Bronchial epithelial cell (primary cell): Measurements from ENCODE around the gene DLGAP1. TPM values are rescaled to one million over a fixed set of nuclear protein-coding genes. Genes with fewer than 3 reads are reported as not detected.
A peak's percentile ranks its signal among the peaks of the same experiment; 100 is the strongest.
"Not testable (repeated sequence)": the region's sequence is repeated elsewhere in the genome, so short reads cannot be mapped to it uniquely, and the experiment has no call there.

Source experiments
- DNase-seq: peaks from one replicate; pipeline ENCODE4 v3.0.0-alpha.2; 2010; ENCODE audit warnings: low read depth
- FAIRE-seq: peaks from 2 replicates; lab custom pipeline; 2011; peaks lifted over from hg19 to GRCh38; lab: Jason Lieb, UNC
- H3K27me3 ChIP-seq: 2 replicates; pipeline ENCODE4 v1.5.1; 2011; ENCODE audit warnings: low read length; ENCODE audit not compliant: control insufficient read depth, insufficient read depth
- H3K36me3 ChIP-seq: 2 replicates; pipeline ENCODE4 v1.5.1; 2011; ENCODE audit warnings: low read length; ENCODE audit not compliant: control insufficient read depth, insufficient read depth
- H3K4me3 ChIP-seq: 2 replicates; pipeline ENCODE4 v1.5.1; 2011; ENCODE audit warnings: mild to moderate bottlenecking, low read depth, low read length, control low read depth
- total RNA-seq: library from RNA; depleted of rRNA; stranded (reverse); fragments of >200 nt; gene quantifications from 2 replicates; pipeline ENCODE4 v1.2.1, GENCODE V29; 2014
- TF ChIP-seq, protein P1 (sequence below): IDR thresholded peaks from 2 replicates; pipeline ENCODE4 v1.5.1; 2011; ENCODE audit warnings: mild to moderate bottlenecking, moderate library complexity, low read length, control low read depth, inconsistent platforms; ENCODE audit not compliant: insufficient read depth, severe bottlenecking

The DLGAP1 gene
- total RNA-seq, 1 donor from 2014 or later: not detected

DNA sequence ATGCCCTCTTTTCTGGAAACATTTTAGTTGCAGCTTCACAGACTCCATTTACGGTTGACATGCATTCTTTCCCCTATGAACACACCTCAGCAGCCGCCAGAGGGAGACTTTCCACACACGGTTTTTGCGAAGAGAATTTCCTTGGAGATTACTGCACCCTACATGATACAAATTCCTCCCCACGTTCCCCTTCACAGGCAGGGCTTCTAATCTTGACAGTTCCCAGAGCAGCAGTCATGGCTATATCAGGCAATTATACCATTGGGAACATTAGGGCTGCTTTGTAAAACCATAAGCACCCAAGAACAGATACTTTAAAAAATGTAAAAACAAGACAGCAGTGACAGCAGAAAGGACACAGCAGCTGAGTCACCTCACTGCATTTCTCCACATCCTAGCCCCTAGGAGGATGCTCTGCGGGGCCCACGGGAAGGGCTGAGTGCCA, 751.4 kb downstream of the DLGAP1 start:
- DNase-seq (peak; percentile 54), FAIRE-seq (no peak)
- Histone ChIP-seq H3K4me3 (no peak overlapping the region), H3K36me3 (no peaks in the 10 kb centered on the region), H3K27me3 (peaks cover 1% of the 10 kb centered on the region)
- TF ChIP-seq, protein P1, sequence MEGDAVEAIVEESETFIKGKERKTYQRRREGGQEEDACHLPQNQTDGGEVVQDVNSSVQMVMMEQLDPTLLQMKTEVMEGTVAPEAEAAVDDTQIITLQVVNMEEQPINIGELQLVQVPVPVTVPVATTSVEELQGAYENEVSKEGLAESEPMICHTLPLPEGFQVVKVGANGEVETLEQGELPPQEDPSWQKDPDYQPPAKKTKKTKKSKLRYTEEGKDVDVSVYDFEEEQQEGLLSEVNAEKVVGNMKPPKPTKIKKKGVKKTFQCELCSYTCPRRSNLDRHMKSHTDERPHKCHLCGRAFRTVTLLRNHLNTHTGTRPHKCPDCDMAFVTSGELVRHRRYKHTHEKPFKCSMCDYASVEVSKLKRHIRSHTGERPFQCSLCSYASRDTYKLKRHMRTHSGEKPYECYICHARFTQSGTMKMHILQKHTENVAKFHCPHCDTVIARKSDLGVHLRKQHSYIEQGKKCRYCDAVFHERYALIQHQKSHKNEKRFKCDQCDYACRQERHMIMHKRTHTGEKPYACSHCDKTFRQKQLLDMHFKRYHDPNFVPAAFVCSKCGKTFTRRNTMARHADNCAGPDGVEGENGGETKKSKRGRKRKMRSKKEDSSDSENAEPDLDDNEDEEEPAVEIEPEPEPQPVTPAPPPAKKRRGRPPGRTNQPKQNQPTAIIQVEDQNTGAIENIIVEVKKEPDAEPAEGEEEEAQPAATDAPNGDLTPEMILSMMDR: peak; percentile 67

DNA sequence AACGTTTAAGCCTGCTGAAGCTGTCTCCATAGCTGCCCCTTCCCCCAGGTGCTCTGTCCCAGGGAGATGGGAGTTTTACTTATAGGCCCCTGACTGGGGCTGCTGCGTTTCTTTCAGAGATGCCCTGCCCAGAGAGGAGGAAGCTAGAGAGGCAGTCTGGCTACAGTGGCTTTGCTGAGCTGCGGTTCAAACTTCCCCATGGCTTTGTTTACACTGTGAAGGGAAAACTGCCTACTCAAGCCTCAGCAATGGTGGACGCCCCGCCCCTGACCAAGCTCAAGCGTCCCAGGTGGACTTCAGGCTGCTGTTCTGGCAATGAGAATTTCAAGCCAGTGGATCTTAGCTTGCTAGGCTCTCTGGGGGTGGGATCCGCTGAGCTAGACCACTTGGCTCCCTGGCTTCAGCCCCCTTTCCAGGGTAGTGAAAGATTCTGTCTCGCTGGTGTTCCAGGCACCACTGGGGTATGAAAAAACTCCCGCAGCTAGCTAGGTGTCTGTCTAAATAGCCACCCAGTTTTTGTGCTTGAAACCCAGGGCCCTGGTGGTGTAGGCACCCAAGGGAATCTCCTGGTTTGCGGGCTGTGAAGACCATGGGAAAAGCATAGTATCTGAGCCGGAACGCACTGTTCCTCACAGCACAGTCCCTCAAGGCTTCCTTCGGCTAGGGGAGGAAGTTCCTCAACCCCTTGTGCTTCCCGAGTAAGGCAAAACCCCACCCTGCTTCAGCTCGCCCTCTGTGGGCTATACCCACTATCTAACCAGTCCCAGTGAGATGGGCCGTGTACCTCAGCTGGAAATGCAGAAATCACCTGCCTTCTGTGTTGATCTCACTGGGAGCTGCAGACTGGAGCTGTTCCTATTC, 755.2 kb downstream of the DLGAP1 start:
- peak; percentile 29 for DNase-seq
- not testable (repeated sequence) for H3K4me3 ChIP-seq, H3K36me3 ChIP-seq, H3K27me3 ChIP-seq, FAIRE-seq

DNA sequence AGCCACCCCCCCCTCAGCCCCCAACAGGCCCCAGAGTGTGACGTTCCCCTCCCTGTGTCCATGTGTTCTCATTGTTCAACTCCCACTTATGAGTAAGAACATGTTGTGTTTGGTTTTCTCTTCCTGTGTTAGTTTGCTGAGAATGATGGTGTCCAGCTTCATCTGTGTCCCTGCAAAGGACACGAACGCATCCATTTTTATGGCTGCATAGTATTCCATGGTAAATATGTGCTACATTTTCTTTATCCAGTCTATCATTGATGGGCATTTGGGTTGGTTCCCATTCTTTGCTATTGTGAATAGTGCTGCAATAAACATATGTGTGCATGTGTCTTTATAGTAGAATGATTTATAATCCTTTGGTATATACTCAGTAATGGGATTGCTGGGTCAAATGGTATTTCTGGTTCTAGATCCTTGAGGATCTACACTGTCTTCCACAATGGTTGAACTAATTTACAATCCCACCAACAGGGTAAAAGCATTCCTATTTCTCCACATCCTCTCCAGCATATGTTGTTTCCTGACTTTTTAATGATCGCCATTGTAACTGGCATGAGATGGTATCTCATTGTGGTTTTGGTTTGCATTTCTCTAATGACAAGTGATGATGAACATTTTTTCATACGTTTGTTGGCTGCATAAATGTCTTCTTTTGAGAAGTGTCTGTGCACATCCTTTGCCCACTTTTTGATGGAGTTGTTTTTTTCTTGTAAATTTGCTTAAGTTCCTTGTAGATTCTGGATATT, 760.9 kb downstream of the DLGAP1 start:
- not testable (repeated sequence) for FAIRE-seq, DNase-seq, H3K4me3 ChIP-seq, H3K36me3 ChIP-seq, H3K27me3 ChIP-seq

DNA sequence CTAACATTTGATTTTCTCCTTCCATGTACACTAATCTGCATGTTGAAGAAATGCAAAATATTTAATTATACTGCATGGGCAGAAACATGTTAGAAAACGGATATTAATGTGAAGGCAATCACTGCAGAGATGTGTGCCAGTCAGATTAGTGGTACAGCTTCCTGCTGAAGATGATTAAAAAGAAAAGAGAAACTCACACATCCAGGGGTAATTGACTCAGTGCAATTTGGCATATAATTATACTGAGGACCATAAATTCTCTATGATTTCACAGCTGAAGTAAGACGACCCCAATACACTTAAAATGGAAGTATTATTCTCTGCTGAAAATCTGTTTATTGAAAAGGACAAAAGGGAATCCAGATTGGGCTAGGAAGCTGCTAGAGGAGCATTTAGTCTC, 761.7 kb downstream of the DLGAP1 start:
- Histone ChIP-seq H3K36me3 (no peaks in the 10 kb centered on the region), H3K4me3 (no peak overlapping the region), H3K27me3 (no peaks in the 10 kb centered on the region)
- no peak for FAIRE-seq
- DNase-seq: no peak
- TF ChIP-seq, protein P1: no peak

DNA sequence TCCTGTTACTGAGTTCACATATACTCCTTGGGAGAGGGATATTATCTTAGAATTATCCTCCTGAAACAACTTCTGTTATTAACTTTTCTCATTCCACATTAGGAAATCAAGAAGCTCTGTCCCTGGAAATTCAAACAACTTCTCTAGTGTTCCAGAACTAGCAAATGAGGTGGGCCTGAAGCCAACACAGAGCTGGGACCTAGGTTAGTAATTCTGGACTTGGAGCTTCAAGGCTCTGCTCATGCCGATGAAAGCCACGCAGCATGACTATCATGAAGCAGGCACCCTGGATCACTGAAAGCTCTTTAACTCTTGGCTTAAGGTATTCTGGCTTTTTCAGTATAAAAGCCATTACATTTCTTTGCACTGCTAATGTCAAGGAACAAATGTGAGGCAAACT, 762.4 kb downstream of the DLGAP1 start:
- no peak overlapping the region for H3K4me3 ChIP-seq
- TF ChIP-seq, protein P1: no peak

DNA sequence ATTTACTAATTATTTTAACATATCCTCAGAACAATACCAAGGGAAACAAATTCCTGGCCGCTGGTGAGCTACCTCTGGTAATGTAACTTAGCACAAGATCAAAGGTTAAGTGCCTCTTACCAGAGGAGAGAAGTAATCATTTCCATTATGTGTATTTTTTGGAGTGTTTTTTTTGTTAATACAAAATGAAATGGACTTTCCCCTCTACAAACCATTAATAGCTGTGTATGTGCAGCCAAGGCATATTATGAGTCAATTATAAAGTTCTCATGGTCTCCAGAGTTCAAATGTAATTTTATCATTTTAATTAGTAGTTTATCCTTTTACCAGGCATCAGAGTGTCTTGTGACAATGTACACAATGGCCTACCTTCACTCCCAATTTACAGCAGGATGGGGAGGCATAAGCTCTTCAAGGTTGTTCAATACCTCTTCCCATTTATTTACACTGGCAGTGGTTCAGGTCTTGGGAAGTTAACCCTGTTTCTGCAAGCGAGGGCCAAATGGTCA, 762.9 kb downstream of the DLGAP1 start:
- TF ChIP-seq, protein P1: no peak
- H3K4me3 ChIP-seq: no peak overlapping the region
- H3K27me3 ChIP-seq: no peaks in the 10 kb centered on the region
- no peak for DNase-seq
- FAIRE-seq: no peak
- no peaks in the 10 kb centered on the region for H3K36me3 ChIP-seq

More for the DNA sequence above, 762.4 kb downstream of the DLGAP1 start:
- H3K36me3 ChIP-seq: no peaks in the 10 kb centered on the region
- FAIRE-seq (no peak), DNase-seq (no peak)
- no peaks in the 10 kb centered on the region for H3K27me3 ChIP-seq
